ENCODE data around the gene AFAP1L2. TPM values are rescaled to one million over a fixed set of nuclear protein-coding genes. Genes with fewer than 3 reads are reported as not detected.

AFAP1L2 gene
- total RNA-seq, 1 experiment from 2014 or later = 170 TPM

- peaks cover 2% of the 10 kb centered on the region; the same call in 1 of the 2 replicates for H3K36me3 ChIP-seq (ENCODE audit: control insufficient read depth, insufficient read depth, low read length)
- in situ Hi-C loops (cut with HindIII; ENCODE audit: low pct_unique_long_range_greater_than_20kb, low sequenced_read_pairs) = no loop called here
- ATAC-seq (no peak), DNase-seq (ENCODE audit: low read depth, low spot score) (no peak)
- intact Hi-C loops (cut with micrococcal nuclease; ENCODE audit: unreplicated experiment) = no loop called here
- H3K9me3 ChIP-seq (ENCODE audit: control insufficient read depth, insufficient read depth, low read depth, low read length) = no peaks in the 10 kb centered on the region
- no peak overlapping the region for H3K4me3 ChIP-seq (ENCODE audit: low read depth in 2 of 2, low read length in 2 of 2)
- CTCF ChIA-PET = interaction anchor here (0.6 kb wide), 1 partner anchor 212 kb away, joined by 5 read pairs; no protein-coding TSS in a partner anchor
- POLR2A ChIA-PET = no interaction called here
- no peaks in the 10 kb centered on the region for H3K27me3 ChIP-seq (ENCODE audit: control insufficient read depth, insufficient read depth, low read length)
- TF ChIP-seq REST (IDR thresholded peaks at IDR 0.05; ENCODE audit: insufficient read depth in 1 of 2, low read depth in 2 of 2, low read length in 1 of 2) = no peak
- no peak for TF ChIP-seq SIN3A (IDR thresholded peaks at IDR 0.05; ENCODE audit: borderline replicate concordance, insufficient read depth, low read depth, low read length)
- no peak for TF ChIP-seq CTCF (IDR thresholded peaks at IDR 0.05)
- TF ChIP-seq TCF7L2 (IDR thresholded peaks at IDR 0.05; ENCODE audit: low read depth, low read length) = no peak
- TF ChIP-seq POLR2AphosphoS5 (IDR thresholded peaks at IDR 0.05; ENCODE audit: low read depth, low read length) = no peak
- no TSS peak for BruUV-seq (replicated peaks)
- H3K27ac ChIP-seq (ENCODE audit: low read length) = 0 out of 2 replicates have a peak overlapping the region, but pooled peaks have one; percentile 7
- no peaks in the 10 kb centered on the region; the same call in 1 of the 2 replicates for H3K4me1 ChIP-seq (ENCODE audit: control insufficient read depth, insufficient read depth, low read length)
Observed at GRCh38 chr10:114315566-114316420, 88.5 kb downstream of the AFAP1L2 start.

GRCh38 chr10:114313866-114314265 is 90.4 kb downstream of the AFAP1L2 start:
- DNase-seq (ENCODE audit: low read depth, low spot score) (no peak), ATAC-seq (no peak)
- Histone ChIP-seq H3K36me3 (ENCODE audit: control insufficient read depth, insufficient read depth, low read length) (peaks cover 2% of the 10 kb centered on the region; the same call in 1 of the 2 replicates), H3K27ac (ENCODE audit: low read length) (no peak overlapping the region), H3K4me3 (ENCODE audit: low read depth in 2 of 2, low read length in 2 of 2) (no peak overlapping the region), H3K4me1 (ENCODE audit: control insufficient read depth, insufficient read depth, low read length) (peaks cover 17% of the 10 kb centered on the region), H3K9me3 (ENCODE audit: control insufficient read depth, insufficient read depth, low read depth, low read length) (no peaks in the 10 kb centered on the region), H3K27me3 (ENCODE audit: control insufficient read depth, insufficient read depth, low read length) (no peaks in the 10 kb centered on the region)
- intact Hi-C loops (cut with micrococcal nuclease; ENCODE audit: unreplicated experiment) (no loop called here), in situ Hi-C loops (cut with HindIII; ENCODE audit: low pct_unique_long_range_greater_than_20kb, low sequenced_read_pairs) (no loop called here)
- TF ChIP-seq TCF7L2 (IDR thresholded peaks at IDR 0.05; ENCODE audit: low read depth, low read length) (no peak), SIN3A (IDR thresholded peaks at IDR 0.05; ENCODE audit: borderline replicate concordance, insufficient read depth, low read depth, low read length) (no peak), REST (IDR thresholded peaks at IDR 0.05; ENCODE audit: insufficient read depth in 1 of 2, low read depth in 2 of 2, low read length in 1 of 2) (no peak), POLR2AphosphoS5 (IDR thresholded peaks at IDR 0.05; ENCODE audit: low read depth, low read length) (no peak), CTCF (IDR thresholded peaks at IDR 0.05) (no peak)
- no TSS peak for BruUV-seq (replicated peaks)
- ChIA-PET CTCF (no interaction called here), POLR2A (no interaction called here)

Measured in Panc1 (cell line).